H1 (cell line): ENCODE measurements around the gene ZNF618.

Experiments
- BRCA1 ChIP-seq: IDR thresholded peaks from 2 replicates; pipeline ENCODE4 v1.6.1; 2012; ENCODE audit warnings: low read depth, low read length, improper control_type of control experiment
- CHD2 ChIP-seq: IDR thresholded peaks from 2 replicates; pipeline ENCODE4 v1.6.1; 2012; ENCODE audit warnings: low read length, improper control_type of control experiment
- CTCF ChIP-seq, 3 experiments: IDR thresholded peaks; 1 replicate in 2 of 3; 2 replicates in 1 of 3; pipeline versions ENCODE4 v1.5.1 to v1.6.1; 2011; ENCODE audit warnings: low read length in 3 of 3, mild to moderate bottlenecking in 3 of 3, inconsistent platforms in 2 of 3, low read depth in 1 of 3, moderate library complexity in 1 of 3; ENCODE audit not compliant: insufficient read depth in 1 of 3; ENCODE audit errors: control extremely low read depth in 1 of 3
- EZH2 ChIP-seq: fragments of 200-600 bp; sonication (generic); IDR thresholded peaks from 2 replicates; pipeline ENCODE4 v1.7.1; 2012; ENCODE audit warnings: low read depth, mild to moderate bottlenecking, moderate library complexity, low read length, inconsistent platforms; ENCODE audit not compliant: severe bottlenecking
- MAX ChIP-seq: IDR thresholded peaks from 2 replicates; pipeline ENCODE4 v1.6.1; 2012; ENCODE audit warnings: inconsistent platforms
- PHF8 ChIP-seq: fragments of 200-600 bp; sonication (generic); conservative IDR thresholded peaks from 2 replicates; pipeline ENCODE4 v1.7.1; 2012; ENCODE audit warnings: low read depth, mild to moderate bottlenecking, inconsistent platforms, low read length, moderate library complexity
- SRF ChIP-seq: IDR thresholded peaks from 2 replicates; pipeline ENCODE4 v1.6.1; 2011; ENCODE audit warnings: mild to moderate bottlenecking, low read depth, low read length, moderate library complexity
- SUZ12 ChIP-seq: fragments of 200-600 bp; sonication (generic); IDR thresholded peaks from 2 replicates; pipeline ENCODE4 v1.6.1; 2012; ENCODE audit warnings: mild to moderate bottlenecking, inconsistent platforms, low read length, moderate library complexity, mixed read lengths
- TAF1 ChIP-seq: IDR thresholded peaks from 2 replicates; pipeline ENCODE4 v1.6.1; 2011; ENCODE audit warnings: mild to moderate bottlenecking, low read depth, low read length
- TEAD4 ChIP-seq: IDR thresholded peaks from 2 replicates; pipeline ENCODE4 v1.6.1; 2012; ENCODE audit warnings: low read depth, low read length, inconsistent platforms, mixed read lengths

GRCh38 chr9:114004221-114004716 is 128.2 kb downstream of the ZNF618 start:
- TF ChIP-seq SRF (no peak), PHF8 (no peak), CTCF (IDR thresholded peaks at IDR 0.05; ENCODE audit: control extremely low read depth in 1 of 3, insufficient read depth in 1 of 3, low read depth in 1 of 3, low read length in 3 of 3) (no peak), CHD2 (no peak), EZH2 (no peak), TAF1 (no peak), TEAD4 (no peak), BRCA1 (no peak), SUZ12 (no peak), MAX (no peak)
